ENCODE measurements around the gene WDCP.
"Not testable (repeated sequence)": the region's sequence is repeated elsewhere in the genome, so short reads cannot be mapped to it uniquely, and the experiment has no call there.

Gene WDCP

DNA sequence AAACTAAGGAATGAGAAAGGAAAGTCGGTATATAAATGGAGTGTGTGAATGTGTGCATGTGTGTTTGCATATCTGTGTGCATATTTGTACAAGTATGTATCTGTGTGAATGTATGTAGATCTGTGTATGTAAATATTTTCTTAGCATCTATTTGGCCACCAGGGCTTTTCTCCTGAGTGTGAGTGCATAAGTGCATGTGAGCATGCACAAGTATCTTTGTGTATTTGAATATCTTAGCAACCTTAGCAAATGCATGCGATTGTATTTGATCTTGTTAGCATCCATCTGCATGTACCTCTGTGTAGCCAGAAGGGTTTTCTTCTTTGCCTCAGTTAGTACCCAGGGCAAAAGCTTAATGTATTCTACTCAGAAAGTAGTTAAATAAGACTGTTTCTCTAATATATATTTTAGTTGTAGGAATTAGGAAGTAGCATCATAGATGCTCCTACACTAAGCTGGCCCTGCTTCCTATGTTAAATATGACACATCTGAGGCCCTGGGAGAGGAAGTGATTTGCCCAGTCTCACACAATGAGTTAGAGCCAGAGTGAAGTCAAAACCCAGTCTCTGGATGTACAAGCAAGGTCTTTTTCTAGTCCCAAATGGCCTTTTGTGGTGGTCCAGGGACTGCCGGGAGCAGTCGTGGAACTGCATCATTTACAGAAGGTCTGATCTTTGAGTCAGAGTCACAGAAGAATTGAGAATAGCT is 11.5 kb upstream of the WDCP start:
- no peak for DNase-seq (ENCODE audit: low spot score)

DNA sequence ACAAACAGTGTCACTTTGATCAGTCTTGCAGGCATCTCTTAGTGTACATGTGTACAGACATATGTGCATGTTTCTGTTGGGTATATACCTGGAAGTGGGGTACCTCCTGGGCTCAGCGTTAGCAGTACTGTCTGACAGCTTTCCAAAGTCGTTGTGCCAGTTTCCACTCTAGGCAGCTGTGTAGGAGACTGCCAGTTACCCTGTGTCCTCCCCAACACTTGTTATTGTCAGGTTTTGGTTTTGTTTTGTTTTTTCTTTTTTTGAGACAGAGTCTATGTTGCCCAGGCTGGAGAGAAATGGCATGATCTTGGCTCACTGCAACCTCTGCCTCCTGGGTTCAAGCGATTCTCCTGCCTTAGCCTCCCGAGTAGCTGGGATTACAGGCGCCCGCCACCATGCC is 8.6 kb upstream of the WDCP start:
- no peak for DNase-seq (ENCODE audit: low spot score)

DNA sequence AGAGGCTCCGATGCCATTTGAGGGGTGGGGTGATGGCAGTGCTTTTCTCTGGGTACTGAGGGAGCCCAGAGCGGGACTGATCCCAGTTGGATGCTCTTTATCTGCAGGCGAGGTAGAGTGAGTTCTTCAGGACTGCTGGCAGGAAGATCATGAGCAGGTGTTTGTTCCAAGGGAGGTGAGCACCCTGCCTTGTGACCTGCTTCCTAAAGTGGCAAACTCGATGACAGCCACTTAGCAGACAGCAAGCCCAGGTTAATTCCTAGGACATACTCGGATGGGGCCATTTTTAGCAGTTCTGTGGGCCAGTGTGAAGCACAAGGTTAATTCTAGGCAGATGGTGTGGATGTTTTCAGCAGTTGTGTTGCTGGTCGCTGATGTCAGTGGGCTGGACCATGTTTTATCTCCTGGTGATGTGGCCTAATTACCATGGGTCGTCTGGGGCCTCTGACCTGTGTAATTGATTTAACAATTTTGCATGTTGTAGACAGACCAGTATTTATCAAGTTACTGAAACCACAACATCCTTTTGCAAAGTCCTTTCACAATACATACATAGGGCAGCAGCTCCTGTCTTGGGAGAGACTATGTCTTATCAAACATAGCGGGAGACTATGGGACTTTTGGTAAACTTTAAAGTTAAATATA is 7.3 kb upstream of the WDCP start:
- no peak for DNase-seq (ENCODE audit: low spot score)

GRCh38 chr2:24052951-24053350 is 5.8 kb upstream of the WDCP start:
- DNase-seq (ENCODE audit: low spot score), result no peak

DNA sequence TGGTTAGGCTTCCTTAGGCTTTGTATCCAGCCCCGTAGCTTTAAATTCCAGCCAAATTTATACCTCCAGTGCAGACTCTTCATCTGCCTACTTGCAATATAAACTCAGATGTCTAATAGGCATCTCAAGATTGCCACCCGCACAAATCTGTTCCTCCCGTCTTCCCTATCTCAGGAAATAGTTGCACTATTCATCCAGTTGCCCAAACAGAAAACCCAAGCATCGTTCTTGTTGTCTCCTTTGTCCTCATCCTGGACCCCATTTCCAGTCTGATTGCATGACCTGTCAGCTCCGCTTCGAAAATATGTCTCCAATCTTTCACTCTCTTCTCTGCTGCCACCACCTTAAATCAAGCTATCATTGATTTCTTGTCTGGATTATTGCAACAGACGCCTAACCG is 4.6 kb upstream of the WDCP start:
- no peak for DNase-seq (ENCODE audit: low spot score)

DNA sequence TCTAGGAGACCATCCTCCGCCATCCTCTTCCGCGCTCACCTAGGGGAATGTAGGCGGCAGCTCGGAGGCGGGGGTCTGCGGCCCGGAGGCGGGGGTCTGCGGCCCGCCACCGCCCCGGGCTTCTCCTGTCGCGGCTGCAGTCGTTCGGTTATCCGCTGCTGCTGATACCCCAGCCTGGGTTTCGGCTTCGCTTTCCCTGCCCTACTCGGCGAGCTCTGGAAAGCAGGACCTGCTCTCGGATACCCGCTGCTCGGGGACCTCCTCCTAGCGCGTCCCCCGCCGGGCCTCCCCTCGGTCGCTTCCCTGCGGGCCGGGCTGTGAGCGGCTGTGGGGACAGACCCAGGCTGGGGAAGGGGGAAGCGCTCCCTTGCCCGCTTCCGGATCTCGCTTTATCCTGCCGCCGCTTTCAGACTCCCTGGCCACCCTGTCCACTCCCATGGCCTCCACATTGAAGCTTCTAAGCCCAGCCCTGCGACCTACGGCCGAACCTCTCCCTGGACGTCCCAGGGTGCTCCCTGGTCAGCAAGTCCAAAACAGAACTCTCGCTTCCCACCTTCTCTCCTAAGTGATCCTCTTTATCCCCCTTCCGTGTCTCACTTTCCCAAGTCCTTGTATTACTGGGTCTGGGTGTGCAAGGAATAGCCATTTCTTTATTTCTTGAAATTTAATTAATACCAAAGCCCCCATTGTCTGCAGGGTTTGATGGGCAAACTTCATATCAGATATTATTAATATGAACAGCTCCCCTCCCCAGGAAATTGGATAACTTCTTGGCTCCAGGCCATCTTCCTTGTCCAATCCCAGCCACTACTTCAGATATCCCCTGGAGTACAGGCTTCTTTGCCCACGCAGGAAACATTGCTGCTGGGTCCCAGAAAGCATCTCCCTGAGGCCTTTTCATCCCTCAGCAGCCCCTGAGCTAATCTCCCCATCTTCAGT is 3.1 kb upstream of the WDCP start:
- no peak for DNase-seq (ENCODE audit: low spot score)

DNA sequence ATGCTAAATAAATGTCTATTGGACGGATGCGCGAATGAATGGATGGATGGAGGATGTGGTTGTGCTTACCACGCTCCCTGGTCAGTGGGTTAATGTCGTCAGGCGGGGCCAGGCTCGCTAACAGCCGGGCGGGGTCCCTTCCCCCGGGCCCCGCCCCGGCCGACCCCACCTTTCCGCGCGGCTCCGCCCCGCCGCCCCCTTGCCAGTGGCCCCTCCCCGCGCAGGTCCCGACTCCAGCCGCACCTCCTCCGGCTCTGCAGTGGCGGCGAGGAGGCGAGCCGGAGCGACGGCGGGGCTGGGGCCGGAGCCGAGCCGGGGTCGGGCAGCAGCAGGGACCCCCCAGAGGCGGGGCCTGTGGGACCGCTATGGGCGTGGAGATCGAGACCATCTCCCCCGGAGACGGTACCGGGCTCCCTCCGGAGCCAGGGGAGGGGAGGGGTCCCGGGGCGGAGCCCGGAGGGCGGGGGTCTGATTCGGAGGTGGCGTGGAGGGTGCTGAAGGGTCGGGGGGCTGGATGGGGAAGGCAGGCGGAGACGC is 2.4 kb upstream of the WDCP start, which contains the start of gene FKBP1B:
Gene FKBP1B, plus strand, starts transcription at position 257 of the 537 bp plus-strand sequence. Its CDS starts 109 bp downstream, at position 366.
- peak; percentile 35 for DNase-seq (ENCODE audit: low spot score)

DNA sequence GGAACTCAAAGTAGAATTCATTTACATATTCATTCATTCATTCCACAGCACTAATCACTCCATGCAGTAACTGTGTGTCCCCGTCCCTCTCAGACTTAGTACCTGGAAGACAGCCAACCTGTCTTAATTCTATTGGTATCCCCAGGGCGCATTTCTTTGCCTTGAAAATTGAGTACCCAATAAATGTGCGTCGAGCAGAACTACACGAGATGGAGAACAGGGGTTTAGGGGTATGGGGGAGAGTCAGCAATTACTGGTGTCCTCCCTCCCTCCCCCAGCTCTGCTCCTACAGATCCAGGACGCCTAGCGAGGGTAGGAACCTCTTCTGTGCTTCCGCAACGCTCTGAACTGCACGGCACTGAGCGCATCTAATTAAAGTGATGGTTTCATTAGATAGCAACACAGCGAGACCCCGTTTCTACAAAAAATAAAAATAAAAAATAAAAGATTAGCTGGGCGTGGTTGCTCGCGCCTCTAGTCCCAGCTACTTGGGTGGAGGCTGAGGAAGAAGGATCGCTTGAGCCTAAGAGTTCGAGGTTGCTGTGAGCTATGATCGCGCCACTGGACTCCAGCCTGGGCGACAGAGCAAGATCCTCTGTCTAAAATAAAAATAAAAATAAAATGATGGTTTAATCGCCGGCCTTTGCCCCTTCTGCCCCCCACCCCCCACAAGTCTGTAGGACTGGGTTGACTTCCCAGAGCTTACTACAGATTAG is 1.7 kb upstream of the WDCP start:
- DNase-seq (ENCODE audit: low spot score), result no peak

- DNase-seq (ENCODE audit: low spot score), result no peak
These were observed 477 bp upstream of the WDCP start for GRCh38 chr2:24047703-24048033.

- DNase-seq (ENCODE audit: low spot score), result no peak
These were observed 627 bp downstream of the WDCP start for GRCh38 chr2:24046599-24046929.

- DNase-seq (ENCODE audit: low spot score), result no peak
These were observed 1.4 kb downstream of the WDCP start for GRCh38 chr2:24045511-24046508.

GRCh38 chr2:24043133-24043532 is 4.1 kb downstream of the WDCP start:
- DNase-seq (ENCODE audit: low spot score), result not testable (repeated sequence)

- no peak for DNase-seq (ENCODE audit: low spot score)
These were observed 6.7 kb downstream of the WDCP start for GRCh38 chr2:24040511-24040910.

GRCh38 chr2:24038786-24039499 is 8.2 kb downstream of the WDCP start:
- DNase-seq (ENCODE audit: low spot score), result no peak

GRCh38 chr2:24026233-24026632 is 21.0 kb downstream of the WDCP start:
- no peak for DNase-seq (ENCODE audit: low spot score)

- DNase-seq (ENCODE audit: low spot score), result no peak
These were observed 22.1 kb downstream of the WDCP start for GRCh38 chr2:24024996-24025663.

GRCh38 chr2:24024018-24024417 is 23.2 kb downstream of the WDCP start:
- no peak for DNase-seq (ENCODE audit: low spot score)

- DNase-seq (ENCODE audit: low spot score), result no peak
These were observed 24.1 kb downstream of the WDCP start for GRCh38 chr2:24022975-24023575.

GRCh38 chr2:24022324-24022974 is 24.7 kb downstream of the WDCP start:
- DNase-seq (ENCODE audit: low spot score), result no peak
